ENCODE data around the gene CNNM4. TPM values are rescaled to one million over a fixed set of nuclear protein-coding genes. Genes with fewer than 3 reads are reported as not detected.

The CNNM4 gene
- 10.1 and 11.2 TPM in 2 replicates for total RNA-seq

- no peaks in the 10 kb centered on the region for H3K9me3 Mint-ChIP-seq
- intact Hi-C loops (cut with micrococcal nuclease), result loop anchor here (1.0 to 5.0 kb wide), 5 partner anchors 20 to 223 kb away; partner anchors contain the start of genes ARID5A, CNNM3 and LMAN2L
- peak within 1 kb of the TSS; percentile 91 for H3K27ac Mint-ChIP-seq
- peaks cover 46% of the 10 kb centered on the region for H3K4me1 Mint-ChIP-seq
- H3K36me3 Mint-ChIP-seq (ENCODE audit: low read depth), result no peaks in the 10 kb centered on the region
- no peaks in the 10 kb centered on the region for H3K27me3 Mint-ChIP-seq
- peak; percentile 97 for DNase-seq
- H3K4me3 Mint-ChIP-seq, result peak within 1 kb of the TSS; percentile 85
Measured at GRCh38 chr2:96760036-96760985, at the start of gene CNNM4. CNNM4 (plus strand) TSS chr2:96760902; CDS start chr2:96761000, 98 bp downstream.

- peak overlapping the region; percentile 48 for H3K27ac Mint-ChIP-seq
- H3K4me3 Mint-ChIP-seq, result no peak overlapping the region
- H3K36me3 Mint-ChIP-seq (ENCODE audit: low read depth), result peaks cover 47% of the 10 kb centered on the region
- intact Hi-C loops (cut with micrococcal nuclease), result no loop called here
- H3K9me3 Mint-ChIP-seq, result no peaks in the 10 kb centered on the region
- H3K27me3 Mint-ChIP-seq, result no peaks in the 10 kb centered on the region
- no peaks in the 10 kb centered on the region for H3K4me1 Mint-ChIP-seq
- no peak for DNase-seq
Measured at GRCh38 chr2:96710985-96711384, 49.7 kb upstream of the CNNM4 start.

GRCh38 chr2:96715658-96716057 lies 45.0 kb upstream of the CNNM4 start:
- Mint-ChIP-seq H3K4me3 (no peak overlapping the region), H3K9me3 (no peaks in the 10 kb centered on the region), H3K4me1 (no peaks in the 10 kb centered on the region), H3K27ac (no peak overlapping the region), H3K27me3 (no peaks in the 10 kb centered on the region), H3K36me3 (ENCODE audit: low read depth) (peaks cover 16% of the 10 kb centered on the region)
- intact Hi-C loops (cut with micrococcal nuclease), result no loop called here
- DNase-seq, result no peak

GRCh38 chr2:96716388-96716787 lies 44.3 kb upstream of the CNNM4 start:
- Mint-ChIP-seq H3K9me3 (no peaks in the 10 kb centered on the region), H3K27ac (no peak overlapping the region), H3K27me3 (no peaks in the 10 kb centered on the region), H3K36me3 (ENCODE audit: low read depth) (peaks cover 11% of the 10 kb centered on the region), H3K4me3 (no peak overlapping the region), H3K4me1 (no peaks in the 10 kb centered on the region)
- DNase-seq, result no peak
- intact Hi-C loops (cut with micrococcal nuclease), result no loop called here

GRCh38 chr2:96726131-96726530 lies 34.6 kb upstream of the CNNM4 start:
- H3K4me3 Mint-ChIP-seq, result no peak overlapping the region
- H3K4me1 Mint-ChIP-seq, result no peaks in the 10 kb centered on the region
- no peaks in the 10 kb centered on the region for H3K27me3 Mint-ChIP-seq
- H3K9me3 Mint-ChIP-seq, result no peaks in the 10 kb centered on the region
- intact Hi-C loops (cut with micrococcal nuclease), result no loop called here
- H3K27ac Mint-ChIP-seq, result no peak overlapping the region
- peaks cover 26% of the 10 kb centered on the region for H3K36me3 Mint-ChIP-seq (ENCODE audit: low read depth)
- DNase-seq, result no peak

GRCh38 chr2:96727431-96727830 lies 33.3 kb upstream of the CNNM4 start:
- Mint-ChIP-seq H3K4me3 (no peak overlapping the region), H3K36me3 (ENCODE audit: low read depth) (peaks cover 27% of the 10 kb centered on the region), H3K9me3 (no peaks in the 10 kb centered on the region), H3K27ac (no peak overlapping the region), H3K4me1 (no peaks in the 10 kb centered on the region), H3K27me3 (no peaks in the 10 kb centered on the region)
- intact Hi-C loops (cut with micrococcal nuclease), result no loop called here
- no peak for DNase-seq

- no peaks in the 10 kb centered on the region for H3K27me3 Mint-ChIP-seq
- intact Hi-C loops (cut with micrococcal nuclease), result no loop called here
- H3K9me3 Mint-ChIP-seq, result no peaks in the 10 kb centered on the region
- peaks cover 35% of the 10 kb centered on the region for H3K36me3 Mint-ChIP-seq (ENCODE audit: low read depth)
- no peak for DNase-seq
- no peak overlapping the region for H3K4me3 Mint-ChIP-seq
- peaks cover 2% of the 10 kb centered on the region for H3K4me1 Mint-ChIP-seq
- H3K27ac Mint-ChIP-seq, result no peak overlapping the region
Measured at GRCh38 chr2:96729748-96730147, 31.0 kb upstream of the CNNM4 start.

GRCh38 chr2:96730212-96730611 lies 30.5 kb upstream of the CNNM4 start:
- intact Hi-C loops (cut with micrococcal nuclease), result no loop called here
- no peak overlapping the region for H3K27ac Mint-ChIP-seq
- H3K4me3 Mint-ChIP-seq, result no peak overlapping the region
- no peaks in the 10 kb centered on the region for H3K27me3 Mint-ChIP-seq
- peaks cover 36% of the 10 kb centered on the region for H3K36me3 Mint-ChIP-seq (ENCODE audit: low read depth)
- no peak for DNase-seq
- peaks cover 3% of the 10 kb centered on the region for H3K4me1 Mint-ChIP-seq
- no peaks in the 10 kb centered on the region for H3K9me3 Mint-ChIP-seq

- no peak for DNase-seq
- H3K27ac Mint-ChIP-seq, result no peak overlapping the region
- intact Hi-C loops (cut with micrococcal nuclease), result no loop called here
- H3K9me3 Mint-ChIP-seq, result no peaks in the 10 kb centered on the region
- H3K4me1 Mint-ChIP-seq, result peaks cover 10% of the 10 kb centered on the region
- no peaks in the 10 kb centered on the region for H3K27me3 Mint-ChIP-seq
- no peak overlapping the region for H3K4me3 Mint-ChIP-seq
- peaks cover 31% of the 10 kb centered on the region for H3K36me3 Mint-ChIP-seq (ENCODE audit: low read depth)
Measured at GRCh38 chr2:96733931-96734330, 26.8 kb upstream of the CNNM4 start.

GRCh38 chr2:96734880-96735583 lies 25.7 kb upstream of the CNNM4 start:
- Mint-ChIP-seq H3K4me3 (no peak overlapping the region), H3K36me3 (ENCODE audit: low read depth) (peaks cover 29% of the 10 kb centered on the region), H3K27me3 (no peaks in the 10 kb centered on the region), H3K27ac (no peak overlapping the region), H3K9me3 (no peaks in the 10 kb centered on the region), H3K4me1 (peaks cover 19% of the 10 kb centered on the region)
- intact Hi-C loops (cut with micrococcal nuclease), result no loop called here
- no peak for DNase-seq

GRCh38 chr2:96737251-96737650 lies 23.5 kb upstream of the CNNM4 start:
- no peaks in the 10 kb centered on the region for H3K27me3 Mint-ChIP-seq
- H3K4me1 Mint-ChIP-seq, result peaks cover 29% of the 10 kb centered on the region
- peaks cover 19% of the 10 kb centered on the region for H3K36me3 Mint-ChIP-seq (ENCODE audit: low read depth)
- H3K4me3 Mint-ChIP-seq, result no peak overlapping the region
- H3K27ac Mint-ChIP-seq, result no peak overlapping the region
- intact Hi-C loops (cut with micrococcal nuclease), result no loop called here
- no peak for DNase-seq
- H3K9me3 Mint-ChIP-seq, result no peaks in the 10 kb centered on the region

GRCh38 chr2:96737831-96738230 lies 22.9 kb upstream of the CNNM4 start:
- Mint-ChIP-seq H3K4me3 (peak overlapping the region; percentile 42), H3K9me3 (no peaks in the 10 kb centered on the region), H3K4me1 (peaks cover 31% of the 10 kb centered on the region), H3K27me3 (no peaks in the 10 kb centered on the region), H3K27ac (no peak overlapping the region), H3K36me3 (ENCODE audit: low read depth) (peaks cover 18% of the 10 kb centered on the region)
- intact Hi-C loops (cut with micrococcal nuclease), result no loop called here
- no peak for DNase-seq

GRCh38 chr2:96739076-96739632 lies 21.5 kb upstream of the CNNM4 start:
- intact Hi-C loops (cut with micrococcal nuclease), result no loop called here
- Mint-ChIP-seq H3K4me1 (peaks cover 32% of the 10 kb centered on the region), H3K36me3 (ENCODE audit: low read depth) (peaks cover 7% of the 10 kb centered on the region), H3K27ac (peak overlapping the region; percentile 87), H3K27me3 (no peaks in the 10 kb centered on the region), H3K9me3 (no peaks in the 10 kb centered on the region), H3K4me3 (peak overlapping the region; percentile 96)
- DNase-seq, result no peak

All from activated CD4-positive, alpha-beta T cell treated with anti-CD3 and anti-CD28 coated beads, Interleukin-2, amount 10 ng/mL, durations not matched to agents 24 days and 14 days (primary cell).